Middle frontal gyrus (tissue), 1 donor: ENCODE measurements around the gene MYL6B.
"Not testable (repeated sequence)": the region's sequence is repeated elsewhere in the genome, so short reads cannot be mapped to it uniquely, and the experiment has no call there.

Source experiments
- DNase-seq: peaks from one replicate; pipeline ENCODE4 v3.0.0-alpha.2; 2015; ENCODE audit warnings: low spot score; ENCODE audit errors: extremely low spot score

The MYL6B gene

GRCh38 chr12:56152132-56152755, at the start of gene MYL6B:
Gene MYL6B (plus strand): TSS chr12:56152587. CDS start chr12:56153919, 1,332 bp downstream.
- DNase-seq: peak; percentile 83

- DNase-seq: no peak
Observed at GRCh38 chr12:56102683-56103065, 49.7 kb upstream of the MYL6B start.

GRCh38 chr12:56103066-56103711, 49.2 kb upstream of the MYL6B start:
- no peak for DNase-seq

- DNase-seq: no peak
Observed at GRCh38 chr12:56103823-56104108, 48.6 kb upstream of the MYL6B start.

- DNase-seq: peak; percentile 98
Observed at GRCh38 chr12:56104109-56104814, 48.1 kb upstream of the MYL6B start, which contains the start of gene PA2G4. Gene PA2G4 (plus strand): TSS chr12:56104559. CDS start chr12:56104738, 179 bp downstream.

GRCh38 chr12:56104815-56105608, 47.4 kb upstream of the MYL6B start:
- DNase-seq: no peak

- no peak for DNase-seq
Observed at GRCh38 chr12:56105609-56105902, 46.8 kb upstream of the MYL6B start.

- no peak for DNase-seq
Observed at GRCh38 chr12:56107242-56107641, 45.1 kb upstream of the MYL6B start.

- no peak for DNase-seq
Observed at GRCh38 chr12:56110571-56110970, 41.8 kb upstream of the MYL6B start.

- DNase-seq: no peak
Observed at GRCh38 chr12:56114084-56114483, 38.3 kb upstream of the MYL6B start.

- DNase-seq: no peak
Observed at GRCh38 chr12:56115329-56115728, 37.1 kb upstream of the MYL6B start.

GRCh38 chr12:56116267-56117081, 35.9 kb upstream of the MYL6B start, which contains the start of gene RPL41:
Gene RPL41 (plus strand): TSS chr12:56116633.
- DNase-seq: peak; percentile 94

- DNase-seq: not testable (repeated sequence)
Observed at GRCh38 chr12:56117082-56117706, 35.2 kb upstream of the MYL6B start.

GRCh38 chr12:56117778-56118687, 34.4 kb upstream of the MYL6B start, which contains the start of gene ZC3H10:
Gene ZC3H10 (plus strand): TSS chr12:56118266. CDS start chr12:56120563, 2,297 bp downstream.
- DNase-seq: peak; percentile 97

GRCh38 chr12:56118688-56119357, 33.6 kb upstream of the MYL6B start:
- DNase-seq: no peak

- DNase-seq: peak; percentile 43
Observed at GRCh38 chr12:56119361-56119796, 33.0 kb upstream of the MYL6B start.

GRCh38 chr12:56120158-56120846, 32.1 kb upstream of the MYL6B start:
- no peak for DNase-seq

GRCh38 chr12:56121204-56121870, 31.1 kb upstream of the MYL6B start:
- no peak for DNase-seq
